Measurements from ENCODE around the gene ABCB1. TPM values are rescaled to one million over a fixed set of nuclear protein-coding genes. Genes with fewer than 3 reads are reported as not detected.

The ABCB1 gene
- total and polyA plus RNA-seq, 2 of the 8 experiments (the other 6 are each of a cell fraction or from before 2014, with no cell fraction given) = 0.51 to 1.2 TPM

- ChIA-PET CTCF (ENCODE audit: partially characterized antibody) (no interaction called here), POLR2A (ENCODE audit: partially characterized antibody) (no interaction called here)
- no peak for FAIRE-seq
- no peak overlapping the region for H2BK12ac ChIP-seq (ENCODE audit: low read depth, low read length)
- no peak overlapping the region for H4K5ac ChIP-seq (ENCODE audit: insufficient read length, low read depth, low read length)
- H3K27ac ChIP-seq (ENCODE audit: low read depth, low read length) = no peak overlapping the region
- H3K18ac ChIP-seq (ENCODE audit: extremely low read depth, low read length) = no peak overlapping the region
- H3K9ac ChIP-seq (replicated peaks in 1 of 4; ENCODE audit: extremely low read depth in 1 of 4, low read depth in 3 of 4, low read length in 3 of 4) = no peak overlapping the region
- no peak overlapping the region for H2BK20ac ChIP-seq (ENCODE audit: low read length)
- no peak for DNase-seq (ENCODE audit: low read depth in 1 of 2, low spot score in 2 of 2)
- 83% methylated on average over 1 of the region's 1 CpG; no CpG with 5 or more reads in 1 of the 2 experiments for WGBS, 2 experiments (ENCODE audit: extremely low coverage in 1 of 2, insufficient coverage in 1 of 2, insufficient read length in 1 of 2, insufficient replicate concordance in 2 of 2, low coverage in 1 of 2, low lambda C conversion rate in 2 of 2, missing lambda C conversion rate in 1 of 2)
- peaks cover 6% of the 10 kb centered on the region for H3K23me2 ChIP-seq (ENCODE audit: low read depth, low read length)
- H2AFZ ChIP-seq (ENCODE audit: low read length) = no peak overlapping the region
- H3K4me1 ChIP-seq (replicated peaks in 1 of 4; ENCODE audit: control insufficient read depth in 3 of 4, insufficient read depth in 4 of 4, low read length in 3 of 4) = peaks cover 0 to 4% (median 2%) of the 10 kb centered on the region in 4 experiments; a peak in 4 of 7 replicates
- H2AK5ac ChIP-seq (ENCODE audit: low read depth, low read length) = no peak overlapping the region
- peaks cover 5 to 21% (median 16%) of the 10 kb centered on the region in 4 experiments for H3K27me3 ChIP-seq (replicated peaks in 1 of 4; ENCODE audit: control insufficient read depth in 3 of 4, extremely low read depth in 1 of 4, insufficient read depth in 3 of 4, low read length in 3 of 4)
- no peak overlapping the region for H3K56ac ChIP-seq (replicated peaks; ENCODE audit: insufficient read length, low read depth, low read length)
- H3K4ac ChIP-seq (replicated peaks; ENCODE audit: insufficient read length, low read depth, low read length) = no peak overlapping the region
- no peaks in the 10 kb centered on the region for H3K79me1 ChIP-seq (ENCODE audit: low read depth, low read length)
- no peak overlapping the region for H3K4me3 ChIP-seq (ENCODE audit: extremely low read depth in 1 of 4, insufficient read depth in 2 of 4, low read depth in 3 of 4, low read length in 4 of 4)
- no peak overlapping the region for H2BK120ac ChIP-seq (replicated peaks; ENCODE audit: low read depth, low read length)
- H3K23ac ChIP-seq (ENCODE audit: insufficient read length) = no peak overlapping the region
- no peaks in the 10 kb centered on the region for H3K9me3 ChIP-seq (ENCODE audit: insufficient read depth in 2 of 2, low read depth in 1 of 2, low read length in 1 of 2)
- no peak overlapping the region for H3K4me2 ChIP-seq (ENCODE audit: insufficient read depth in 1 of 2, low read depth in 2 of 2, low read length in 2 of 2)
- no peaks in the 10 kb centered on the region for H3K36me3 ChIP-seq (ENCODE audit: control insufficient read depth in 2 of 4, insufficient read depth in 4 of 4, low read length in 3 of 4)
- no peak overlapping the region for H2BK15ac ChIP-seq (ENCODE audit: low read length)
- H4K20me1 ChIP-seq (replicated peaks in 1 of 2; ENCODE audit: control insufficient read depth in 1 of 2, insufficient read depth in 2 of 2, low read length in 2 of 2) = peaks cover 0 to 2% of the 10 kb centered on the region in 2 experiments
- H4K8ac ChIP-seq (ENCODE audit: extremely low read depth, insufficient read depth, low read length) = no peak overlapping the region
- no peak overlapping the region for H3K14ac ChIP-seq (ENCODE audit: insufficient read length)
- H2BK5ac ChIP-seq (ENCODE audit: low read depth, low read length) = no peak overlapping the region
- no peaks in the 10 kb centered on the region for H3K79me2 ChIP-seq (ENCODE audit: control insufficient read depth in 1 of 2, insufficient read depth in 2 of 2, low read length in 2 of 2)
- H4K91ac ChIP-seq (replicated peaks; ENCODE audit: insufficient read length, low read length) = no peak overlapping the region
- TF ChIP-seq CBX8 (IDR thresholded peaks at IDR 0.05; ENCODE audit: borderline replicate concordance, low read depth, low read length) = no peak
- no peak for TF ChIP-seq EGR1 (IDR thresholded peaks at IDR 0.05; ENCODE audit: borderline replicate concordance, low read depth, low read length)
- no peak for TF ChIP-seq CEBPB (IDR thresholded peaks at IDR 0.05; ENCODE audit: low read depth, low read length)
- TF ChIP-seq RNF2 (IDR thresholded peaks at IDR 0.05; ENCODE audit: borderline replicate concordance, low read depth, low read length, missing control alignments, poor library complexity, severe bottlenecking) = no peak
- no peak for TF ChIP-seq CHD2 (IDR thresholded peaks at IDR 0.05; ENCODE audit: low read length)
- TF ChIP-seq, protein P1, sequence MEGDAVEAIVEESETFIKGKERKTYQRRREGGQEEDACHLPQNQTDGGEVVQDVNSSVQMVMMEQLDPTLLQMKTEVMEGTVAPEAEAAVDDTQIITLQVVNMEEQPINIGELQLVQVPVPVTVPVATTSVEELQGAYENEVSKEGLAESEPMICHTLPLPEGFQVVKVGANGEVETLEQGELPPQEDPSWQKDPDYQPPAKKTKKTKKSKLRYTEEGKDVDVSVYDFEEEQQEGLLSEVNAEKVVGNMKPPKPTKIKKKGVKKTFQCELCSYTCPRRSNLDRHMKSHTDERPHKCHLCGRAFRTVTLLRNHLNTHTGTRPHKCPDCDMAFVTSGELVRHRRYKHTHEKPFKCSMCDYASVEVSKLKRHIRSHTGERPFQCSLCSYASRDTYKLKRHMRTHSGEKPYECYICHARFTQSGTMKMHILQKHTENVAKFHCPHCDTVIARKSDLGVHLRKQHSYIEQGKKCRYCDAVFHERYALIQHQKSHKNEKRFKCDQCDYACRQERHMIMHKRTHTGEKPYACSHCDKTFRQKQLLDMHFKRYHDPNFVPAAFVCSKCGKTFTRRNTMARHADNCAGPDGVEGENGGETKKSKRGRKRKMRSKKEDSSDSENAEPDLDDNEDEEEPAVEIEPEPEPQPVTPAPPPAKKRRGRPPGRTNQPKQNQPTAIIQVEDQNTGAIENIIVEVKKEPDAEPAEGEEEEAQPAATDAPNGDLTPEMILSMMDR (IDR thresholded peaks at IDR 0.05; ENCODE audit: control extremely low read depth in 1 of 3, insufficient read depth in 1 of 3, low read depth in 1 of 3, low read length in 3 of 3) = no peak
- TF ChIP-seq RFX5 (IDR thresholded peaks at IDR 0.05; ENCODE audit: borderline replicate concordance, low read depth, low read length) = no peak
- TF ChIP-seq TAF7 (optimal IDR thresholded peaks at IDR 0.05; ENCODE audit: borderline replicate concordance, low read depth, low read length) = no peak
- TF ChIP-seq NRF1 (IDR thresholded peaks at IDR 0.05; ENCODE audit: low read depth, low read length) = no peak
- no peak for TF ChIP-seq KDM4A (IDR thresholded peaks at IDR 0.05; ENCODE audit: low read depth, low read length, severe bottlenecking)
- TF ChIP-seq, protein P2, sequence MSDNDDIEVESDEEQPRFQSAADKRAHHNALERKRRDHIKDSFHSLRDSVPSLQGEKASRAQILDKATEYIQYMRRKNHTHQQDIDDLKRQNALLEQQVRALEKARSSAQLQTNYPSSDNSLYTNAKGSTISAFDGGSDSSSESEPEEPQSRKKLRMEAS (IDR thresholded peaks at IDR 0.05) = no peak
Observed at GRCh38 chr7:87596696-87597095, 4.0 kb downstream of the ABCB1 start.
